Esophagus muscularis mucosa (tissue), 3 donors: Measurements from ENCODE around the gene DSTYK.

Experiments used
- CTCF ChIP-seq, 3 experiments: fragments of 200-600 bp in 2 of 3; fragments of 450-650 bp in 1 of 3; sonication (generic) in 2 of 3; IDR thresholded peaks; one replicate each; pipeline ENCODE4 v1.5.1; 2017 to 2019; ENCODE audit warnings: antibody characterized with exemption in 3 of 3, mild to moderate bottlenecking in 2 of 3, moderate library complexity in 1 of 3
- POLR2AphosphoS5 ChIP-seq, 2 donors: sonication (generic); formaldehyde crosslinking; IDR thresholded peaks; one replicate each; pipeline ENCODE4 v1.6.1; 2017; ENCODE audit warnings: antibody characterized with exemption in 2 of 2

DNA sequence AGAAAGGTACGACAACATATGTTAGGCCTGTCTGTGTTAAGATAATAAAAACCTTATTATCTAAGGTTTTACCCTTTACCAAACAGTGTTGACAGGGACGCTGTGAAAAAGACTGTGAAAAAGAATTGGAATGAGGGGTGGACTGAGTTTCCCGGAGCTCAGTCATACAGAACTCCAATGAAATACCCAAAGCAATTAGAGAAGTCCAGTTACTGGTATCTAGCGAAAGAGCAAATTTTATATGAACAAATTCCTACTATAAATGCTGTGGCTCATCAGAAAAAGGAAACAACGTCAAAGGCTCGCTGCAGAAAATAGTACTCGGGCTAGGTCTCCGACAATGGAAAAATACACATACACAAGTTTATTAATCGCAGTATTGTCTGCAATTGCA lies 89.0 kb downstream of the DSTYK start:
- TF ChIP-seq CTCF (IDR thresholded peaks at IDR 0.05) = no peak
- no peak for TF ChIP-seq POLR2AphosphoS5 (IDR thresholded peaks at IDR 0.05)
